Activated T-helper 1 cell treated with anti-CD3 and anti-CD28 coated beads, Interleukin-12 subunit alpha, Interleukin-12 subunit beta, Interleukin-2, Interleukin-4 antibody, amounts not matched to agents 30 ng/mL and 10 ng/mL and 1 ng/mL, durations not matched to agents 14 hours and 24 hours and 36 hours (primary cell): Measurements from ENCODE around the gene FSIP1. TPM values are rescaled to one million over a fixed set of nuclear protein-coding genes. Genes with fewer than 3 reads are reported as not detected.

Source experiments
- DNase-seq: peaks from one replicate; pipeline ENCODE4 v3.0.0; 2021; ENCODE audit warnings: low spot score
- H3K27ac Mint-ChIP-seq: one replicate; pipeline ENCODE4 v1.8.0; 2021; ENCODE audit warnings: mild to moderate bottlenecking, mixed read lengths
- H3K27me3 Mint-ChIP-seq: one replicate; pipeline ENCODE4 v1.8.0; 2022; ENCODE audit warnings: mild to moderate bottlenecking, moderate library complexity, mixed read lengths; ENCODE audit not compliant: insufficient read depth
- H3K36me3 Mint-ChIP-seq: one replicate; pipeline ENCODE4 v1.8.0; 2021; ENCODE audit warnings: low read depth, mixed read lengths
- H3K4me1 Mint-ChIP-seq: one replicate; pipeline ENCODE4 v1.8.0; 2021; ENCODE audit warnings: low read depth, mixed read lengths
- H3K4me3 Mint-ChIP-seq: one replicate; pipeline ENCODE4 v1.8.0; 2021; ENCODE audit warnings: mild to moderate bottlenecking, moderate library complexity, mixed read lengths
- H3K9me3 Mint-ChIP-seq: one replicate; pipeline ENCODE4 v1.8.0; 2021; ENCODE audit warnings: mixed read lengths
- intact Hi-C: fragments of 100-400 bp; cut with micrococcal nuclease; formaldehyde crosslinking; loops from one replicate; pipeline ENCODE4 v1.15.1; 2024
- total RNA-seq: library from RNA; stranded (reverse); gene quantifications from 2 replicates; pipeline ENCODE4 v1.2.3, GENCODE V29; 2022

FSIP1 gene
- total RNA-seq, 1 donor from 2014 or later, result 0.26 TPM

- Mint-ChIP-seq H3K27ac (no peak overlapping the region), H3K9me3 (peaks cover 5% of the 10 kb centered on the region), H3K36me3 (peaks cover 7% of the 10 kb centered on the region), H3K27me3 (peaks cover 7% of the 10 kb centered on the region), H3K4me1 (peaks cover 11% of the 10 kb centered on the region), H3K4me3 (no peak overlapping the region)
- intact Hi-C loops, result no loop called here
- DNase-seq, result no peak
Measured at GRCh38 chr15:39605146-39605545, 177.5 kb downstream of the FSIP1 start.

- Mint-ChIP-seq H3K27me3 (peaks cover 7% of the 10 kb centered on the region), H3K9me3 (no peaks in the 10 kb centered on the region), H3K27ac (no peak overlapping the region), H3K36me3 (peaks cover 3% of the 10 kb centered on the region), H3K4me3 (no peak overlapping the region), H3K4me1 (no peaks in the 10 kb centered on the region)
- no peak for DNase-seq
- intact Hi-C loops, result no loop called here
Measured at GRCh38 chr15:39602143-39602542, 180.5 kb downstream of the FSIP1 start.

GRCh38 chr15:39599871-39600270 lies 182.8 kb downstream of the FSIP1 start:
- Mint-ChIP-seq H3K27me3 (peaks cover 10% of the 10 kb centered on the region), H3K36me3 (peaks cover 3% of the 10 kb centered on the region), H3K9me3 (no peaks in the 10 kb centered on the region)

GRCh38 chr15:39598958-39599845 lies 183.4 kb downstream of the FSIP1 start:
- peaks cover under 1% of the 10 kb centered on the region for H3K4me1 Mint-ChIP-seq
- H3K4me3 Mint-ChIP-seq, result no peak overlapping the region
- H3K27ac Mint-ChIP-seq, result no peak overlapping the region
- no peaks in the 10 kb centered on the region for H3K9me3 Mint-ChIP-seq
- H3K36me3 Mint-ChIP-seq, result peaks cover 3% of the 10 kb centered on the region
- intact Hi-C loops, result no loop called here
- H3K27me3 Mint-ChIP-seq, result peaks cover 10% of the 10 kb centered on the region
- DNase-seq, result no peak

More at GRCh38 chr15:39599871-39600270, 182.8 kb downstream of the FSIP1 start:
- DNase-seq, result no peak
- Mint-ChIP-seq H3K4me3 (no peak overlapping the region), H3K4me1 (no peaks in the 10 kb centered on the region), H3K27ac (no peak overlapping the region)
- intact Hi-C loops, result no loop called here

GRCh38 chr15:39598186-39598850 lies 184.3 kb downstream of the FSIP1 start:
- Mint-ChIP-seq H3K4me1 (peaks cover 6% of the 10 kb centered on the region), H3K27me3 (peaks cover 6% of the 10 kb centered on the region), H3K9me3 (no peaks in the 10 kb centered on the region), H3K36me3 (peaks cover 8% of the 10 kb centered on the region), H3K27ac (no peak overlapping the region), H3K4me3 (no peak overlapping the region)
- DNase-seq, result no peak
- intact Hi-C loops, result no loop called here

GRCh38 chr15:39597751-39598185 lies 184.9 kb downstream of the FSIP1 start:
- H3K27ac Mint-ChIP-seq, result no peak overlapping the region
- H3K4me1 Mint-ChIP-seq, result peaks cover 6% of the 10 kb centered on the region
- H3K27me3 Mint-ChIP-seq, result peaks cover 6% of the 10 kb centered on the region
- no peak for DNase-seq
- H3K36me3 Mint-ChIP-seq, result peaks cover 8% of the 10 kb centered on the region
- H3K4me3 Mint-ChIP-seq, result no peak overlapping the region
- no peaks in the 10 kb centered on the region for H3K9me3 Mint-ChIP-seq
- intact Hi-C loops, result no loop called here

GRCh38 chr15:39597336-39597735 lies 185.3 kb downstream of the FSIP1 start:
- H3K9me3 Mint-ChIP-seq, result no peaks in the 10 kb centered on the region
- DNase-seq, result no peak
- peaks cover 6% of the 10 kb centered on the region for H3K4me1 Mint-ChIP-seq
- no peak overlapping the region for H3K27ac Mint-ChIP-seq
- intact Hi-C loops, result no loop called here
- H3K4me3 Mint-ChIP-seq, result no peak overlapping the region
- peaks cover 8% of the 10 kb centered on the region for H3K36me3 Mint-ChIP-seq
- H3K27me3 Mint-ChIP-seq, result peaks cover 6% of the 10 kb centered on the region

GRCh38 chr15:39596358-39597051 lies 186.1 kb downstream of the FSIP1 start:
- H3K4me3 Mint-ChIP-seq, result no peak overlapping the region
- H3K4me1 Mint-ChIP-seq, result peaks cover 6% of the 10 kb centered on the region
- H3K36me3 Mint-ChIP-seq, result peaks cover 8% of the 10 kb centered on the region
- no peak overlapping the region for H3K27ac Mint-ChIP-seq
- H3K9me3 Mint-ChIP-seq, result no peaks in the 10 kb centered on the region
- intact Hi-C loops, result no loop called here
- DNase-seq, result no peak
- H3K27me3 Mint-ChIP-seq, result peaks cover 6% of the 10 kb centered on the region

GRCh38 chr15:39595338-39596221 lies 187.1 kb downstream of the FSIP1 start:
- Mint-ChIP-seq H3K4me1 (peaks cover 6% of the 10 kb centered on the region), H3K27ac (no peak overlapping the region), H3K36me3 (peaks cover 8% of the 10 kb centered on the region), H3K4me3 (no peak overlapping the region), H3K9me3 (no peaks in the 10 kb centered on the region), H3K27me3 (peaks cover 10% of the 10 kb centered on the region)
- intact Hi-C loops, result no loop called here
- DNase-seq, result no peak

GRCh38 chr15:39594446-39595337 lies 187.9 kb downstream of the FSIP1 start:
- Mint-ChIP-seq H3K4me1 (peaks cover 6% of the 10 kb centered on the region), H3K27me3 (peaks cover 11% of the 10 kb centered on the region), H3K9me3 (no peaks in the 10 kb centered on the region), H3K27ac (no peak overlapping the region), H3K4me3 (no peak overlapping the region), H3K36me3 (peaks cover 8% of the 10 kb centered on the region)
- intact Hi-C loops, result no loop called here
- no peak for DNase-seq

GRCh38 chr15:39593656-39594445 lies 188.8 kb downstream of the FSIP1 start:
- H3K36me3 Mint-ChIP-seq, result peaks cover 4% of the 10 kb centered on the region
- H3K4me1 Mint-ChIP-seq, result peaks cover 6% of the 10 kb centered on the region
- H3K4me3 Mint-ChIP-seq, result no peak overlapping the region
- H3K27ac Mint-ChIP-seq, result peak overlapping the region; percentile 75
- intact Hi-C loops, result no loop called here
- peaks cover 14% of the 10 kb centered on the region for H3K27me3 Mint-ChIP-seq
- no peaks in the 10 kb centered on the region for H3K9me3 Mint-ChIP-seq
- DNase-seq, result no peak
